Cardiac muscle cell (in vitro differentiated cells and primary cell): ENCODE measurements around the gene CYBRD1. TPM values are rescaled to one million over a fixed set of nuclear protein-coding genes. Genes with fewer than 3 reads are reported as not detected.

Experiments
- DNase-seq, 2 donors: peaks; one replicate each; pipeline versions ENCODE4 v3.0.0 to v3.0.0-alpha.2; 2010 to 2017; ENCODE audit warnings: low read depth in 1 of 2, low spot score in 1 of 2
- H3K27ac ChIP-seq: fragments of 200-600 bp; sonication (generic); 2 replicates; pipeline ENCODE4 v1.5.1; 2016
- H3K27me3 ChIP-seq: fragments of 200-600 bp; sonication (generic); 2 replicates; pipeline ENCODE4 v1.6.0; 2016; ENCODE audit warnings: control low read depth
- H3K36me3 ChIP-seq: fragments of 200-600 bp; sonication (generic); 2 replicates; pipeline ENCODE4 v1.5.1; 2016; ENCODE audit warnings: control low read depth
- H3K4me1 ChIP-seq: fragments of 200-600 bp; sonication (generic); 2 replicates; pipeline ENCODE4 v1.8.1; 2017; ENCODE audit warnings: low read depth, mild to moderate bottlenecking, mixed run types
- H3K4me3 ChIP-seq: fragments of 200-600 bp; sonication (generic); 2 replicates; pipeline ENCODE4 v1.5.1; 2016; ENCODE audit warnings: mild to moderate bottlenecking
- H3K9me3 ChIP-seq: fragments of 200-600 bp; sonication (generic); 2 replicates; pipeline ENCODE4 v1.5.1; 2017; ENCODE audit warnings: low read depth, mild to moderate bottlenecking, control low read depth
- CTCF ChIP-seq: IDR thresholded peaks from 2 replicates; pipeline ENCODE4 v1.5.1; 2012; ENCODE audit warnings: low read depth, mild to moderate bottlenecking, low read length
- polyA plus RNA-seq: library from polyadenylated mRNA; unstranded; fragments of >200 nt; fragmentation: Nextera tagmentation; extraction: Ambion mirVana; gene quantifications from 2 replicates; pipeline ENCODE4 v1.2.1, GENCODE V29; 2016
- total RNA-seq: library from RNA; depleted of rRNA; stranded (reverse); fragments of >200 nt; gene quantifications from 2 replicates; pipeline ENCODE4 v1.2.3, GENCODE V29; 2016

CYBRD1 gene
- total and polyA plus RNA-seq, 2 experiments from 2014 or later, result 0.86 to 2.3 TPM

GRCh38 chr2:171516793-171517192 is 5.5 kb upstream of the CYBRD1 start:
- H3K27ac ChIP-seq, result no peak overlapping the region
- no peak for TF ChIP-seq CTCF
- H3K36me3 ChIP-seq, result no peaks in the 10 kb centered on the region

GRCh38 chr2:171520471-171520870 is 1.8 kb upstream of the CYBRD1 start:
- no peaks in the 10 kb centered on the region for H3K9me3 ChIP-seq
- DNase-seq, result no peak
- H3K27ac ChIP-seq, result no peak overlapping the region
- peaks cover 5% of the 10 kb centered on the region for H3K4me1 ChIP-seq
- H3K4me3 ChIP-seq, result no peak overlapping the region
- no peak for TF ChIP-seq CTCF
- peaks cover 38% of the 10 kb centered on the region for H3K27me3 ChIP-seq
- no peaks in the 10 kb centered on the region for H3K36me3 ChIP-seq

More at GRCh38 chr2:171516793-171517192, 5.5 kb upstream of the CYBRD1 start:
- no peaks in the 10 kb centered on the region for H3K4me1 ChIP-seq
- no peak overlapping the region for H3K4me3 ChIP-seq
- H3K27me3 ChIP-seq, result peaks cover 30% of the 10 kb centered on the region
- no peak for DNase-seq
- H3K9me3 ChIP-seq, result no peaks in the 10 kb centered on the region

- Histone ChIP-seq H3K4me1 (peaks cover 5% of the 10 kb centered on the region), H3K27me3 (peaks cover 35% of the 10 kb centered on the region), H3K27ac (no peak overlapping the region), H3K9me3 (no peaks in the 10 kb centered on the region), H3K36me3 (no peaks in the 10 kb centered on the region), H3K4me3 (peak overlapping the region; percentile 50)
- peak in 1 of 2 donors; percentile 53 for DNase-seq
- TF ChIP-seq CTCF, result no peak
Measured at GRCh38 chr2:171521361-171522051, 768 bp upstream of the CYBRD1 start.

GRCh38 chr2:171522788-171523087 is 464 bp downstream of the CYBRD1 start:
- Histone ChIP-seq H3K9me3 (no peaks in the 10 kb centered on the region), H3K27ac (no peak overlapping the region), H3K4me3 (peak overlapping the region; percentile 50), H3K4me1 (peaks cover 5% of the 10 kb centered on the region), H3K36me3 (no peaks in the 10 kb centered on the region), H3K27me3 (peaks cover 35% of the 10 kb centered on the region)
- no peak for TF ChIP-seq CTCF
- DNase-seq, result peak; percentile 38 to 46

GRCh38 chr2:171523088-171524017 is 1.1 kb downstream of the CYBRD1 start:
- TF ChIP-seq CTCF, result no peak
- Histone ChIP-seq H3K36me3 (no peaks in the 10 kb centered on the region), H3K27ac (no peak overlapping the region), H3K4me1 (peaks cover 5% of the 10 kb centered on the region), H3K27me3 (peaks cover 35% of the 10 kb centered on the region), H3K4me3 (peak overlapping the region; percentile 50), H3K9me3 (no peaks in the 10 kb centered on the region)
- peak; percentile 69 to 81 for DNase-seq
